ENCODE data around the gene TM2D1.
A peak's percentile ranks its signal among the peaks of the same experiment; 100 is the strongest.
"Not testable (repeated sequence)": the region's sequence is repeated elsewhere in the genome, so short reads cannot be mapped to it uniquely, and the experiment has no call there.

The TM2D1 gene

GRCh38 chr1:61740751-61741700 lies 16.1 kb upstream of the TM2D1 start:
- DNase-seq (ENCODE audit: low read depth in 1 of 2, low spot score in 1 of 2): no peak
- Histone ChIP-seq H3K27ac (replicated peaks) (no peak overlapping the region), H3K27me3 (ENCODE audit: insufficient read depth, poor library complexity, severe bottlenecking) (no peaks in the 10 kb centered on the region), H3K4me3 (replicated peaks; ENCODE audit: insufficient read depth, low read length) (no peak overlapping the region)
- TF ChIP-seq POLR2AphosphoS5 (IDR thresholded peaks at IDR 0.05; ENCODE audit: low read depth) (no peak), GABPA (IDR thresholded peaks at IDR 0.05; ENCODE audit: low read depth) (no peak), REST (IDR thresholded peaks at IDR 0.05; ENCODE audit: insufficient replicate concordance, low read depth) (no peak), SPI1 (IDR thresholded peaks at IDR 0.05; ENCODE audit: borderline replicate concordance, low read depth) (no peak), CTCF (IDR thresholded peaks at IDR 0.05; ENCODE audit: insufficient read depth, low read length) (no peak)

GRCh38 chr1:61732726-61733125 lies 7.8 kb upstream of the TM2D1 start:
- DNase-seq (ENCODE audit: low read depth in 1 of 2, low spot score in 1 of 2): no peak
- H3K27ac ChIP-seq (replicated peaks): peak overlapping the region; percentile 41
- H3K4me3 ChIP-seq (replicated peaks; ENCODE audit: insufficient read depth, low read length): no peak overlapping the region
- TF ChIP-seq SPI1 (IDR thresholded peaks at IDR 0.05; ENCODE audit: borderline replicate concordance, low read depth): no peak
- TF ChIP-seq REST (IDR thresholded peaks at IDR 0.05; ENCODE audit: insufficient replicate concordance, low read depth): no peak
- no peak for TF ChIP-seq GABPA (IDR thresholded peaks at IDR 0.05; ENCODE audit: low read depth)
- TF ChIP-seq POLR2AphosphoS5 (IDR thresholded peaks at IDR 0.05; ENCODE audit: low read depth): no peak
- TF ChIP-seq CTCF (IDR thresholded peaks at IDR 0.05; ENCODE audit: insufficient read depth, low read length): no peak
- H3K27me3 ChIP-seq (ENCODE audit: insufficient read depth, poor library complexity, severe bottlenecking): no peaks in the 10 kb centered on the region

GRCh38 chr1:61730679-61731078 lies 5.7 kb upstream of the TM2D1 start:
- H3K27ac ChIP-seq (replicated peaks); H3K4me3 ChIP-seq (replicated peaks; ENCODE audit: insufficient read depth, low read length); H3K27me3 ChIP-seq (ENCODE audit: insufficient read depth, poor library complexity, severe bottlenecking); DNase-seq (ENCODE audit: low read depth in 1 of 2, low spot score in 1 of 2): not testable (repeated sequence)

DNA sequence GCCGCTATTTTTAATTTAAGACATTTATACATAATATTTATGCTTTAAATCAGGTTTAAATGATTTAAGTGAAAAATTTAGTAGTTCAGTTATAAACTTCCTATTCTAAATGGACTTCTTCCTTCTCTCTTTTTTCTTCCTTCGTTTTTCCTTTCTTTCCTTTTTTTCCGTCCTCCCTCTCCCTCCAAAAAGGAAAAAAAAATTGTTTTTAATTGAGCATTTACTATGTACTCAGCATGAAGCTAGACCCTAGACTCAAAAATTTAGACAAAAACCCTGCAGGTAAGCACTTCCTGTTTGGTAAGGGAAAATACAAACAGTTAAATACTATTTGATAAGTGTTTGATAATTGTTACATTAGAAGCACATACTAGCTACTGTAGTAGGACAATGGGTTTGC lies 2.6 kb upstream of the TM2D1 start:
- no peaks in the 10 kb centered on the region for H3K27me3 ChIP-seq (ENCODE audit: insufficient read depth, poor library complexity, severe bottlenecking)
- TF ChIP-seq CTCF (IDR thresholded peaks at IDR 0.05; ENCODE audit: insufficient read depth, low read length) (no peak), GABPA (IDR thresholded peaks at IDR 0.05; ENCODE audit: low read depth) (no peak), REST (IDR thresholded peaks at IDR 0.05; ENCODE audit: insufficient replicate concordance, low read depth) (no peak), POLR2AphosphoS5 (IDR thresholded peaks at IDR 0.05; ENCODE audit: low read depth) (no peak), SPI1 (IDR thresholded peaks at IDR 0.05; ENCODE audit: borderline replicate concordance, low read depth) (no peak)
- H3K4me3 ChIP-seq (replicated peaks; ENCODE audit: insufficient read depth, low read length): no peak overlapping the region
- no peak for DNase-seq (ENCODE audit: low read depth in 1 of 2, low spot score in 1 of 2)
- H3K27ac ChIP-seq (replicated peaks): no peak overlapping the region

Data from HL-60 (cell line).